Uterus (tissue), 4 donors: ENCODE data around the gene RASA3. TPM values are rescaled to one million over a fixed set of nuclear protein-coding genes. Genes with fewer than 3 reads are reported as not detected.

Experiments
- DNase-seq, 2 donors: peaks; one replicate each; pipeline ENCODE4 v3.0.0-alpha.2; 2019 to 2020
- H3K27ac ChIP-seq, 2 donors: fragments of 200-600 bp; sonication (generic); 1 replicate in 1 of 2; 2 replicates in 1 of 2; pipeline ENCODE4 v1.5.1; 2016 to 2018
- H3K27me3 ChIP-seq, 2 donors: fragments of 200-600 bp; sonication (generic); one replicate each; pipeline ENCODE4 v1.5.1; 2018 to 2019; ENCODE audit warnings: control low read depth in 1 of 2
- H3K36me3 ChIP-seq, 2 donors: fragments of 200-600 bp; sonication (generic); one replicate each; pipeline ENCODE4 v1.5.1; 2019; ENCODE audit warnings: control low read depth in 1 of 2
- H3K4me1 ChIP-seq, 2 donors: fragments of 200-600 bp; sonication (generic); one replicate each; pipeline ENCODE4 v1.5.1; 2018 to 2019; ENCODE audit warnings: control low read depth in 1 of 2
- H3K4me3 ChIP-seq, 2 donors: fragments of 200-600 bp; sonication (generic); 1 replicate in 1 of 2; 2 replicates in 1 of 2; pipeline ENCODE4 v1.5.1; 2018 to 2019; ENCODE audit warnings: mild to moderate bottlenecking in 1 of 2
- H3K9me3 ChIP-seq, 2 donors: fragments of 200-600 bp; sonication (generic); one replicate each; pipeline ENCODE4 v1.5.1; 2019; ENCODE audit warnings: control low read depth in 1 of 2
- POLR2A ChIP-seq, 2 donors: fragments of 450-650 bp; IDR thresholded peaks; one replicate each; pipeline ENCODE4 v1.6.1; 2016; ENCODE audit warnings: antibody characterized with exemption in 2 of 2, mild to moderate bottlenecking in 1 of 2, moderate library complexity in 1 of 2
- intact Hi-C: fragments of 100-400 bp; cut with DNase I; formaldehyde crosslinking; loops from one replicate; pipeline ENCODE4 v1.15.1; 2023; ENCODE audit warnings: low total_unique reads
- total RNA-seq, 4 donors: library from RNA; depleted of rRNA in 3 of 4; stranded (reverse); fragments of >200 nt in 3 of 4; gene quantifications; one replicate each; pipeline versions ENCODE4 v1.1.0 to v1.2.4, GENCODE V29; 2014 to 2023
- TF ChIP-seq, protein P1 (sequence below), 4 experiments: fragments of 200-600 bp in 2 of 4; fragments of 450-650 bp in 2 of 4; sonication (generic) in 2 of 4; IDR thresholded peaks; one replicate each; pipeline ENCODE4 v1.5.1; 2016 to 2019; ENCODE audit warnings: antibody characterized with exemption in 4 of 4, mild to moderate bottlenecking in 2 of 4, moderate library complexity in 1 of 4
- donor health status: DM: yes; HTN: yes; CAD: no.

RASA3 gene
- total RNA-seq, 4 donors from 2014 or later: 8.5 to 31.6 (median 17.2) TPM

DNA sequence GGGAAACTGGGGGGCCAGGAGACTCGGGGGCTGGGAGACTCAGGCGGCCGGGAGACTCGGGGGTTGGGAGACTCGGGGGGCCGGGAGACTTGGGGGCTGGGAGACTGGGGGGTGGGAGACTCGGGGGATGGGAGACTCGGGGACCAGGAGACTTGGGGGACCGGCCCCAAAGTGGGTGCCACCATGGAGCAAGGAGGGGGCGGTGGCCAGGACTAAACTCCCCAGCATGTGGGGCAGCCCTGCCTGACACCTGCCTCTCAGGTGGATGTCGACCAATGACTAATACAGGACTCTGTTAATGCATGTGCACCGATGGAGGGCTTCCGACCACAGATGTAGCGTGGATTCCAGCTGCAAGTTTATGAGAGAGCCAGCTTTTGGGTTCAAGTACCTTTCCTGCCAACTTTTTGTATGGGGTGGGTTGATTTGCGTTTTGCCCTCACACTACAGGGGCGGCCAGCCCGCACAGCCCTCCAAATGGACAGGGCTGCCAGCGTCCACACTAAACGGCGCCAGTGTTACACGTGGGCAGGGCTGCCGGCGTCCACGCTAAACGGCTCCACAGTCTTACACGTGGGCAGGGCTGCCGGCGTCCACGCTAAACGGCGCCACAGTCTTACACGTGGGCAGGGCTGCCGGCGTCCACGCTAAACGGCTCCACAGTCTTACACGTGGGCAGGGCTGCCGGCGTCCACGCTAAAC is 62.2 kb downstream of the RASA3 start:
- H3K27me3 ChIP-seq: no peaks in the 10 kb centered on the region
- peaks cover 17 to 18% of the 10 kb centered on the region in 2 donors for H3K4me1 ChIP-seq
- peak in 1 of 2 donors; percentile 23 for DNase-seq
- intact Hi-C loops: no loop called here
- H3K27ac ChIP-seq: no peak overlapping the region
- no peak overlapping the region for H3K4me3 ChIP-seq
- H3K9me3 ChIP-seq: no peaks in the 10 kb centered on the region
- no peaks in the 10 kb centered on the region for H3K36me3 ChIP-seq
- TF ChIP-seq, protein P1, sequence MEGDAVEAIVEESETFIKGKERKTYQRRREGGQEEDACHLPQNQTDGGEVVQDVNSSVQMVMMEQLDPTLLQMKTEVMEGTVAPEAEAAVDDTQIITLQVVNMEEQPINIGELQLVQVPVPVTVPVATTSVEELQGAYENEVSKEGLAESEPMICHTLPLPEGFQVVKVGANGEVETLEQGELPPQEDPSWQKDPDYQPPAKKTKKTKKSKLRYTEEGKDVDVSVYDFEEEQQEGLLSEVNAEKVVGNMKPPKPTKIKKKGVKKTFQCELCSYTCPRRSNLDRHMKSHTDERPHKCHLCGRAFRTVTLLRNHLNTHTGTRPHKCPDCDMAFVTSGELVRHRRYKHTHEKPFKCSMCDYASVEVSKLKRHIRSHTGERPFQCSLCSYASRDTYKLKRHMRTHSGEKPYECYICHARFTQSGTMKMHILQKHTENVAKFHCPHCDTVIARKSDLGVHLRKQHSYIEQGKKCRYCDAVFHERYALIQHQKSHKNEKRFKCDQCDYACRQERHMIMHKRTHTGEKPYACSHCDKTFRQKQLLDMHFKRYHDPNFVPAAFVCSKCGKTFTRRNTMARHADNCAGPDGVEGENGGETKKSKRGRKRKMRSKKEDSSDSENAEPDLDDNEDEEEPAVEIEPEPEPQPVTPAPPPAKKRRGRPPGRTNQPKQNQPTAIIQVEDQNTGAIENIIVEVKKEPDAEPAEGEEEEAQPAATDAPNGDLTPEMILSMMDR (IDR thresholded peaks at IDR 0.05): no peak
- TF ChIP-seq POLR2A (IDR thresholded peaks at IDR 0.05): no peak

- intact Hi-C loops: loop anchor here (5.0 kb wide), 1 partner anchor 48 kb away; no protein-coding TSS in a partner anchor
- TF ChIP-seq, protein P1 (IDR thresholded peaks at IDR 0.05): no peak
- TF ChIP-seq POLR2A (IDR thresholded peaks at IDR 0.05): no peak
Observed at GRCh38 chr13:114069376-114070097, 62.9 kb downstream of the RASA3 start.

DNA sequence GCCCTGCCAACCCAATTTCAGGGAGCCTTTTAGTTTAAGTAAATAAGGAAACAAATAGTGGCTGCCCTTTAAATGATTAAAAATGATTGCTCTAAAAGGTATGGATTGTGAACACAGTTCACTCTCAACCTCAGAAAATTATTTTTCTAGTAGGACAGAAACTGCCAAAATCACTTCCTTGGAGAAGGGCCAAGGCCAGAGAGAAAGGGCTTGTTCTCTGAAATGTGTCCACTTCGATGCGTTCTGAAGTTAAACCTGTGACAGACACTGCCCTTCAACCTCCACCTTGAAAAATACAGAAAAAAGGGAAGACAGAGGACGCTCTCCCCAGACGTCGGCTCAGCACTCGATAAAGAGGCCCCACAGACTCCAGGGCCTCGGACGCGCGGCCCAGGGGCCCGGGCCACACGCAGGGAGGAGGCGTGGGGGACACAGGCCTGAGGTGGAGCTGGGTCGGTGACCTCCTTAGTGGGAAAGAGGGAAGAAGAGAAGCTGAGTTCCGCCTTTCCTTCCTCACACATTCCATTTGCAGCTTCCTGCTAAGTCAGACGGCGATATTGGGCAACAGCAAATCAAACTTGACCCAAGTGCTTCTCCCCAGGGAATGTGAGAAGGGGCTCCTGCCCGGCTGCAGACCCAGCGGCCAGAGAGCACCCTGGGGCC is 63.6 kb downstream of the RASA3 start:
- H3K27ac ChIP-seq: peak overlapping the region; percentile 96 to 98
- no peaks in the 10 kb centered on the region for H3K27me3 ChIP-seq
- no peak for TF ChIP-seq POLR2A (IDR thresholded peaks at IDR 0.05)
- TF ChIP-seq, protein P1 (IDR thresholded peaks at IDR 0.05): no peak
- intact Hi-C loops: loop anchor here (5.0 kb wide), 1 partner anchor 49 kb away; no protein-coding TSS in a partner anchor
- DNase-seq: peak; percentile 55 to 64
- peaks cover 17 to 23% of the 10 kb centered on the region in 2 donors for H3K4me1 ChIP-seq
- no peaks in the 10 kb centered on the region for H3K36me3 ChIP-seq
- no peak overlapping the region for H3K4me3 ChIP-seq
- no peaks in the 10 kb centered on the region for H3K9me3 ChIP-seq

More at GRCh38 chr13:114069376-114070097, 62.9 kb downstream of the RASA3 start:
- Histone ChIP-seq H3K9me3 (no peaks in the 10 kb centered on the region), H3K4me1 (peaks cover 17 to 18% of the 10 kb centered on the region in 2 donors), H3K27ac (peak overlapping the region; percentile 96 to 98), H3K27me3 (no peaks in the 10 kb centered on the region), H3K36me3 (no peaks in the 10 kb centered on the region), H3K4me3 (no peak overlapping the region)
- DNase-seq: peak in 1 of 2 donors; percentile 25

DNA sequence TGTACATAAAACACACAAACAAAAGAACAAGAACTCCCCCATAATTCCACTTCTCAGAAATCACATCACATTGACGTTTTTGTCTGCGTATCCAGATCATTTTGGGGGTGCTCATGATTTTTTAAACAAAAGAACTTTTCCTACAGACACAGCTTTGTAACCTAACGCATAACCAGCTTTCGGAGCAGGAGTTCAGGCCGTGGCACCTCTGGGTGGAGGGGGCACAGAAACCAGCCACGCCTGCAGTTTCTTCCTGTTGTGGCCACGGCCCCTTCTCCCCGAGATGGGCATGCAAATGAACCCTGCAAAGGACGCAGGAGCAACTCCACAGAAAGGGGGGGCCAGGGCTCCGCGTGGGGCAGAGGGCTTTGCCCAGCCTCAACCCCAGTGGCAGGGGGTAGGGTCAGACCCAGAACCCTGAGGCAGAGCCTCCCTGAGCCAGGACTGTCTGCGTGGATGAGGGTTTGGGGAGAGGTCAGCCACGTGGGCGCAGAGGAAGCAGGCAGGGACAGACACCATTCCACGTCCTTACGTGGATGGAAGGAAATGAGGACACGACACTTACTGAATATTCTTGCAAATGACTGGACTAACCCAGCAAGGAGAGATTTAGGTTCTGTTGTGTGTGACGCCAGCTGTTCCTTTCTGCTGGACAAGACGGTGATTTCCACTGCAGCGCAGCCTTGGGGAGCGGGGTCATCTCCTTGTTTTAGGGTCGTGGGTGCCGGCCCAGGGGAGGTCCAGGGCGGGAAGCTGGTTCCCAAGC is 64.4 kb downstream of the RASA3 start:
- TF ChIP-seq, protein P1 (IDR thresholded peaks at IDR 0.05): no peak
- no peak for TF ChIP-seq POLR2A (IDR thresholded peaks at IDR 0.05)
- Histone ChIP-seq H3K9me3 (no peaks in the 10 kb centered on the region), H3K27me3 (no peaks in the 10 kb centered on the region), H3K4me1 (peaks cover 17 to 28% of the 10 kb centered on the region in 2 donors), H3K4me3 (no peak overlapping the region), H3K27ac (peak overlapping the region; percentile 96 to 98), H3K36me3 (no peaks in the 10 kb centered on the region)
- intact Hi-C loops: loop anchor here (5.0 kb wide), 1 partner anchor 49 kb away; no protein-coding TSS in a partner anchor
- DNase-seq: peak in 1 of 2 donors; percentile 21
